Gastroesophageal sphincter (tissue), 4 donors: ENCODE data around the gene RNF148. TPM values are rescaled to one million over a fixed set of nuclear protein-coding genes. Genes with fewer than 3 reads are reported as not detected.

ENCODE experiments used
- ATAC-seq: fragments of 150-250 bp; one replicate; pipeline ENCODE4 v1.9.1; 2016; ENCODE audit warnings: mild to moderate bottlenecking, moderate library complexity
- H3K27ac ChIP-seq, 4 donors: fragments of 200-600 bp; sonication (generic) in 3 of 4; 1 replicate in 3 of 4; 2 replicates in 1 of 4; pipeline ENCODE4 v1.5.1; 2016 to 2019
- H3K27me3 ChIP-seq: fragments of 200-600 bp; sonication (generic); one replicate; pipeline ENCODE4 v1.5.1; 2019
- H3K36me3 ChIP-seq, 2 donors: fragments of 200-600 bp; sonication (generic); one replicate each; pipeline ENCODE4 v1.5.1; 2019; ENCODE audit warnings: control low read depth in 1 of 2
- H3K4me1 ChIP-seq, 3 donors: fragments of 200-600 bp; sonication (generic); 1 replicate in 2 of 3; 2 replicates in 1 of 3; pipeline ENCODE4 v1.5.1; 2016 to 2019; ENCODE audit warnings: control low read depth in 2 of 3
- H3K4me3 ChIP-seq, 2 donors: fragments of 200-600 bp; sonication (generic); one replicate each; pipeline ENCODE4 v1.5.1; 2019; ENCODE audit warnings: mild to moderate bottlenecking in 1 of 2, moderate library complexity in 1 of 2
- H3K9me3 ChIP-seq, 3 donors: fragments of 200-600 bp; sonication (generic); one replicate each; pipeline ENCODE4 v1.5.1; 2017 to 2019; ENCODE audit warnings: control low read depth in 2 of 3
- CTCF ChIP-seq, 4 experiments: fragments of 200-600 bp in 2 of 4; fragments of 450-650 bp in 2 of 4; sonication (generic) in 1 of 4; IDR thresholded peaks; one replicate each; pipeline ENCODE4 v1.5.1; 2017 to 2019; ENCODE audit warnings: antibody characterized with exemption in 4 of 4, mild to moderate bottlenecking in 2 of 4, moderate library complexity in 2 of 4
- EP300 ChIP-seq: sonication (generic); formaldehyde crosslinking; IDR thresholded peaks from one replicate; pipeline ENCODE4 v1.6.1; 2017; ENCODE audit warnings: antibody characterized with exemption, mild to moderate bottlenecking
- POLR2A ChIP-seq, 2 donors: fragments of 450-650 bp; IDR thresholded peaks; one replicate each; pipeline ENCODE4 v1.6.1; 2017; ENCODE audit warnings: antibody characterized with exemption in 2 of 2, mild to moderate bottlenecking in 2 of 2, moderate library complexity in 1 of 2
- POLR2AphosphoS5 ChIP-seq: sonication (generic); formaldehyde crosslinking; IDR thresholded peaks from one replicate; pipeline ENCODE4 v1.6.1; 2017; ENCODE audit warnings: antibody characterized with exemption
- WGBS, 2 donors: methylation state at CpG; one replicate each; pipeline ENCODE4 v1.1.5; 2018; ENCODE audit warnings: low coverage in 1 of 2; 5-methylcytosine and 5-hydroxymethylcytosine counted together
- total RNA-seq, 4 donors: library from RNA; depleted of rRNA; stranded (reverse); fragments of >200 nt; gene quantifications; one replicate each; pipeline ENCODE4 v1.1.0, GENCODE V29; 2016

Gene RNF148
- total RNA-seq, 4 donors from 2014 or later: 0.27 to 15.3 (median 1.1) TPM

- Histone ChIP-seq H3K4me3 (no peak overlapping the region), H3K4me1 (no peaks in the 10 kb centered on the region), H3K36me3 (no peaks in the 10 kb centered on the region), H3K9me3 (no peaks in the 10 kb centered on the region), H3K27me3 (no peaks in the 10 kb centered on the region), H3K27ac (no peak overlapping the region)
- WGBS, 2 donors: 75 to 84% methylated on average over 4 of the region's 4 CpGs
- no peak for ATAC-seq
- TF ChIP-seq POLR2A (IDR thresholded peaks at IDR 0.05): no peak
Observed at GRCh38 chr7:122724366-122724765, 21.6 kb upstream of the RNF148 start.

- WGBS, 2 donors: 76 to 80% methylated on average over 3 to 4 of the region's 4 CpGs
- H3K36me3 ChIP-seq: no peaks in the 10 kb centered on the region
- no peaks in the 10 kb centered on the region for H3K27me3 ChIP-seq
- H3K4me3 ChIP-seq: no peak overlapping the region
- no peak overlapping the region for H3K27ac ChIP-seq
- H3K9me3 ChIP-seq: no peaks in the 10 kb centered on the region
- ATAC-seq: no peak
- H3K4me1 ChIP-seq: no peaks in the 10 kb centered on the region
- no peak for TF ChIP-seq CTCF (IDR thresholded peaks at IDR 0.05)
- no peak for TF ChIP-seq POLR2AphosphoS5
- no peak for TF ChIP-seq EP300
- no peak for TF ChIP-seq POLR2A (IDR thresholded peaks at IDR 0.05)
Observed at GRCh38 chr7:122719010-122719578, 16.4 kb upstream of the RNF148 start.

GRCh38 chr7:122717356-122718089 lies 14.8 kb upstream of the RNF148 start:
- Histone ChIP-seq H3K36me3 (no peaks in the 10 kb centered on the region), H3K9me3 (no peaks in the 10 kb centered on the region), H3K4me3 (no peak overlapping the region), H3K4me1 (no peaks in the 10 kb centered on the region), H3K27me3 (no peaks in the 10 kb centered on the region), H3K27ac (no peak overlapping the region)
- 94 to 96% methylated on average over 5 to 6 of the region's 6 CpGs for WGBS, 2 donors
- ATAC-seq: no peak
- TF ChIP-seq POLR2AphosphoS5: no peak
- no peak for TF ChIP-seq CTCF (IDR thresholded peaks at IDR 0.05)
- no peak for TF ChIP-seq EP300
- TF ChIP-seq POLR2A (IDR thresholded peaks at IDR 0.05): no peak

- WGBS, 2 donors: 85 to 89% methylated on average over 2 to 3 of the region's 3 CpGs
- Histone ChIP-seq H3K9me3 (no peaks in the 10 kb centered on the region), H3K4me1 (no peaks in the 10 kb centered on the region), H3K4me3 (no peak overlapping the region), H3K36me3 (no peaks in the 10 kb centered on the region), H3K27me3 (no peaks in the 10 kb centered on the region), H3K27ac (no peak overlapping the region)
- TF ChIP-seq POLR2AphosphoS5 (no peak), CTCF (IDR thresholded peaks at IDR 0.05) (no peak), EP300 (no peak), POLR2A (IDR thresholded peaks at IDR 0.05) (no peak)
- no peak for ATAC-seq
Observed at GRCh38 chr7:122715183-122715582, 12.5 kb upstream of the RNF148 start.

GRCh38 chr7:122710916-122711315 lies 8.2 kb upstream of the RNF148 start:
- Histone ChIP-seq H3K4me1 (no peaks in the 10 kb centered on the region), H3K27ac (no peak overlapping the region), H3K36me3 (no peaks in the 10 kb centered on the region), H3K27me3 (no peaks in the 10 kb centered on the region), H3K4me3 (no peak overlapping the region), H3K9me3 (no peaks in the 10 kb centered on the region)
- ATAC-seq: no peak
- 41 to 43% methylated on average over 1 of the region's 1 CpG for WGBS, 2 donors
- TF ChIP-seq EP300: no peak
- TF ChIP-seq POLR2A (IDR thresholded peaks at IDR 0.05): no peak
- no peak for TF ChIP-seq POLR2AphosphoS5
- TF ChIP-seq CTCF (IDR thresholded peaks at IDR 0.05): no peak
